ENCODE measurements around the gene CASZ1. TPM values are rescaled to one million over a fixed set of nuclear protein-coding genes. Genes with fewer than 3 reads are reported as not detected.

Gene CASZ1
- total RNA-seq, 6 donors from 2014 or later = 39.7 to 112 (median 60.8) TPM

DNA sequence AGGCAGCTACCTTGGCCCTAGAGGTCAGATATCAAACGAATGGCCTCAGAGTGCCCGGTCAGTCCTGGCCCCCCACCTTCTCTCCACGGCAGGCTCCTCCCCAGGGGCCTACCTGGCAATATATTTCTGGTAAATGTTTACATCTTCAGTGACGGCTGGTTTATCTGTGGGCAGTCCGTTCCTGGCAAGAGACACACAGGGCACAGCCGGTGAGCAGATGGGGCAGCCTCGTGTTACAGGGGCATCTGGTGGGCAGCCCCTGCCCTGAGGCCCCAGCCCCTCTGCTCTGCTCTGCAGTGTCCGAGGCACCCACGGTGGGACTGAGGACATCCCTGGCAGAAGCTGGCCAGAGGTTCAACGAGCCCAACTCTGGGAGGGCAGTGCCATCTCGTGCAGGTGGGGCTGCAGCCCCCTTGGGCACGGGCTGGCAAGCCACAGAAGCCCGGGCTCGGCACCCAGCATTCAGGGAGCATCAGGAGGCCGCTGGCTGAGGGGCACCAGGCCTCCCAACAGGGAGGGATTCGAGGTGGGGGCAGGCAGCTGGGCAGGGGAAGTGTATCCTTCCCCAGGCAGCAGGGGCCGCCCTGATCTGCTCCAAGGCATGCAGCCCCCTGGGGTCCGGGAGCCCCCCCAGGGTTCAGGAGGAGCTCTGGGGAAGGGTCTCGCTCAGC, 137.9 kb downstream of the CASZ1 start:
- no peak for ATAC-seq (ENCODE audit: low FRiP score in 2 of 2)
- H3K27me3 ChIP-seq = no peaks in the 10 kb centered on the region
- peaks cover 3 to 73% (median 60%) of the 10 kb centered on the region in 4 donors for H3K36me3 ChIP-seq
- peak overlapping the region in 1 of 4 donors; percentile 31 for H3K27ac ChIP-seq
- TF ChIP-seq POLR2AphosphoS5 (IDR thresholded peaks at IDR 0.05) = no peak
- H3K4me3 ChIP-seq = no peak overlapping the region
- peak in 1 of 2 donors; percentile 67 for DNase-seq
- peaks cover 12 to 24% (median 17%) of the 10 kb centered on the region in 4 donors for H3K4me1 ChIP-seq
- WGBS, 2 donors = 79 to 90% methylated on average over 3 to 15 of the region's 19 CpGs
- no peaks in the 10 kb centered on the region for H3K9me3 ChIP-seq

DNA sequence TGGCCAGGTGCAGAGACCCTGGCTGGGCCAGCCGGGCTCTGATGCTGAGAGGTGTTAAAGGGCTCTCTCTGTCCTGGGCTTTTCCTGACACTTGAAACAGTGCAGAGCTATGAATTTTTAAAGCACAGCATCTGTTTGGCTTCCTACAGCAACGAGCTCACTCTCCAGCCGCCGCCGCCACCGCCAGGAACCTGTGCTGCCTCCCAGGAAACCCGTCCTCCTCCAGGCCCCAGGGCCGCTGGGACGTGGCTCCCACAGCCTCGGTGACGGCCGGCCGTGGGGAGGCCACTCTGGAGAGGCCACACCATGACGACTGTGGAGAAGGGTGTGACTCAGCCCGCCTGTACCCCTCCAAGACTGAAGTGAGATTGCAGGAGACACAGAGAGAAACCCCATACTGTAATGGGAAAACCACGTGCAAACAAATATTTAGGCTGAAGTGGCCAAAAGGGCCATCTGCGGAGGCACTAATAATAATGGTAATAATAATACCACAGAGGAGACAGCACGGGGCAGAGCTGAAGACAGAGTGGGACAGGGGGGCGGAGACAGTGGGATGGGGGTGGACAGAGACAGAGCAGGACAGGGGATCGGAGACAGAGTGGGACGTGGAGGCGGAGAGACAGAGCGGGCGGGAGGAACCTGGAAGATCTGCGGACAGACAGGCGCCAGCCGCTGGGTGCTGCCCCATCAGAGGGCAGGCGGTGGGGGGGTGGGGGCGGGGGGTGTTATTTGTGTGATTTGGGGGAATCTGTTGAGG, 139.2 kb downstream of the CASZ1 start:
- Histone ChIP-seq H3K27me3 (no peaks in the 10 kb centered on the region), H3K9me3 (no peaks in the 10 kb centered on the region), H3K4me1 (peaks cover 2 to 24% (median 16%) of the 10 kb centered on the region in 4 donors), H3K27ac (peak overlapping the region in 2 of 4 donors; percentile 31 to 42), H3K36me3 (peaks cover 3 to 85% (median 66%) of the 10 kb centered on the region in 4 donors), H3K4me3 (no peak overlapping the region)
- 77 to 86% methylated on average over 27 to 29 of the region's 29 CpGs for WGBS, 2 donors
- no peak for ATAC-seq (ENCODE audit: low FRiP score in 2 of 2)
- no peak for DNase-seq
- TF ChIP-seq POLR2AphosphoS5 (IDR thresholded peaks at IDR 0.05) = no peak
- no peak for TF ChIP-seq EP300 (IDR thresholded peaks at IDR 0.05)
- TF ChIP-seq, protein P1, sequence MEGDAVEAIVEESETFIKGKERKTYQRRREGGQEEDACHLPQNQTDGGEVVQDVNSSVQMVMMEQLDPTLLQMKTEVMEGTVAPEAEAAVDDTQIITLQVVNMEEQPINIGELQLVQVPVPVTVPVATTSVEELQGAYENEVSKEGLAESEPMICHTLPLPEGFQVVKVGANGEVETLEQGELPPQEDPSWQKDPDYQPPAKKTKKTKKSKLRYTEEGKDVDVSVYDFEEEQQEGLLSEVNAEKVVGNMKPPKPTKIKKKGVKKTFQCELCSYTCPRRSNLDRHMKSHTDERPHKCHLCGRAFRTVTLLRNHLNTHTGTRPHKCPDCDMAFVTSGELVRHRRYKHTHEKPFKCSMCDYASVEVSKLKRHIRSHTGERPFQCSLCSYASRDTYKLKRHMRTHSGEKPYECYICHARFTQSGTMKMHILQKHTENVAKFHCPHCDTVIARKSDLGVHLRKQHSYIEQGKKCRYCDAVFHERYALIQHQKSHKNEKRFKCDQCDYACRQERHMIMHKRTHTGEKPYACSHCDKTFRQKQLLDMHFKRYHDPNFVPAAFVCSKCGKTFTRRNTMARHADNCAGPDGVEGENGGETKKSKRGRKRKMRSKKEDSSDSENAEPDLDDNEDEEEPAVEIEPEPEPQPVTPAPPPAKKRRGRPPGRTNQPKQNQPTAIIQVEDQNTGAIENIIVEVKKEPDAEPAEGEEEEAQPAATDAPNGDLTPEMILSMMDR (IDR thresholded peaks at IDR 0.05) = no peak
- TF ChIP-seq POLR2A (IDR thresholded peaks at IDR 0.05) = no peak

DNA sequence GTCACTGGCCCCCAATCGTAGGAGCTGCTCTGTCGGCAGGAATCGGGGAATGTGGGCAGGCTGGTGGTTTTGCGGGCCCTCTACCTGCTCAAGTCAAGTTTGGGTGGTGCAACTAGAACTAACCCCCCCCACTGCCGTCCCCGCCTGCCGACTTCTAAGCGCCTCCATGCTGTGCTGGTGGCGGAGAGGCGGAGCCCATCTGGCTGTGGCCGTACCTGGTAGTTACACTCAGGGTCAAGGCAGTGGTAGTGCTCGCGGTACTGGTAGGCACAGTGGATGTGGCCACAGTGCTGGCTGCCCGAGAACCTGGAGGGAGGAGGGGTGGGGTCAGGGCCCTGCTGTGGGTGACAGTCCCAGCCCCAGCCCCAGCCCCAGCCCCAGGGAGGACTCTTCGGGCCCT, 140.0 kb downstream of the CASZ1 start:
- H3K27ac ChIP-seq = peak overlapping the region in 2 of 4 donors; percentile 31 to 42
- peaks cover 3 to 94% (median 66%) of the 10 kb centered on the region in 4 donors for H3K36me3 ChIP-seq
- no peaks in the 10 kb centered on the region for H3K9me3 ChIP-seq
- H3K4me1 ChIP-seq = peaks cover 8 to 33% (median 23%) of the 10 kb centered on the region in 4 donors
- ATAC-seq (ENCODE audit: low FRiP score in 2 of 2) = no peak
- TF ChIP-seq POLR2A (IDR thresholded peaks at IDR 0.05) (no peak), POLR2AphosphoS5 (IDR thresholded peaks at IDR 0.05) (no peak), EP300 (IDR thresholded peaks at IDR 0.05) (no peak)
- TF ChIP-seq, protein P1 (IDR thresholded peaks at IDR 0.05) = no peak
- no peak overlapping the region for H3K4me3 ChIP-seq
- no peak for DNase-seq
- no peaks in the 10 kb centered on the region for H3K27me3 ChIP-seq
- WGBS, 2 donors = 76 to 94% methylated on average over 4 to 15 of the region's 15 CpGs

DNA sequence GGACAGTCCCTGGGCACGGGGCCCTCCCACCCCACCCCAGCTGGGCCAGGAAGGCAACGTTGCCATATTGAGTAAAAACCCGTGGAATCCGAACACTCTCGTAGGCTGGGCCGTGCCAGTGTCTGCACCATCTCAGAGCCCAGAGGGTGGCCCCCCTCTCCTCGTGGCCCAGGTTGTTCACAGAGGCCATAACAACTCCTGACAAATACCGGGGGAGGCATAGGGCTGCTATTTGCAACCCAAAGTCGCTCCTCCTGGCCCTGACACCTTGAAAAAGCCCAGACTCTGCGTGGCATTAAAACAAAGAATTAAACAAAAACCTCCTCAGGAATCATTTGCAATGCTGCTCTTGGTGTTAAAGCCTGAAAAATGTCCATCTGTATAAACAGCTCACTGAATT, 141.4 kb downstream of the CASZ1 start:
- TF ChIP-seq, protein P1 (IDR thresholded peaks at IDR 0.05) = no peak
- TF ChIP-seq POLR2A (IDR thresholded peaks at IDR 0.05) (no peak), EP300 (IDR thresholded peaks at IDR 0.05) (no peak), POLR2AphosphoS5 (IDR thresholded peaks at IDR 0.05) (no peak)
- H3K9me3 ChIP-seq = no peaks in the 10 kb centered on the region
- no peaks in the 10 kb centered on the region for H3K27me3 ChIP-seq
- DNase-seq = no peak
- ATAC-seq (ENCODE audit: low FRiP score in 2 of 2) = no peak
- no peak overlapping the region for H3K27ac ChIP-seq
- H3K4me3 ChIP-seq = no peak overlapping the region
- H3K36me3 ChIP-seq = peaks cover 3 to 97% (median 65%) of the 10 kb centered on the region in 4 donors
- peaks cover 9 to 36% (median 25%) of the 10 kb centered on the region in 4 donors for H3K4me1 ChIP-seq
- WGBS, 2 donors = 86 to 96% methylated on average over 10 of the region's 10 CpGs

DNA sequence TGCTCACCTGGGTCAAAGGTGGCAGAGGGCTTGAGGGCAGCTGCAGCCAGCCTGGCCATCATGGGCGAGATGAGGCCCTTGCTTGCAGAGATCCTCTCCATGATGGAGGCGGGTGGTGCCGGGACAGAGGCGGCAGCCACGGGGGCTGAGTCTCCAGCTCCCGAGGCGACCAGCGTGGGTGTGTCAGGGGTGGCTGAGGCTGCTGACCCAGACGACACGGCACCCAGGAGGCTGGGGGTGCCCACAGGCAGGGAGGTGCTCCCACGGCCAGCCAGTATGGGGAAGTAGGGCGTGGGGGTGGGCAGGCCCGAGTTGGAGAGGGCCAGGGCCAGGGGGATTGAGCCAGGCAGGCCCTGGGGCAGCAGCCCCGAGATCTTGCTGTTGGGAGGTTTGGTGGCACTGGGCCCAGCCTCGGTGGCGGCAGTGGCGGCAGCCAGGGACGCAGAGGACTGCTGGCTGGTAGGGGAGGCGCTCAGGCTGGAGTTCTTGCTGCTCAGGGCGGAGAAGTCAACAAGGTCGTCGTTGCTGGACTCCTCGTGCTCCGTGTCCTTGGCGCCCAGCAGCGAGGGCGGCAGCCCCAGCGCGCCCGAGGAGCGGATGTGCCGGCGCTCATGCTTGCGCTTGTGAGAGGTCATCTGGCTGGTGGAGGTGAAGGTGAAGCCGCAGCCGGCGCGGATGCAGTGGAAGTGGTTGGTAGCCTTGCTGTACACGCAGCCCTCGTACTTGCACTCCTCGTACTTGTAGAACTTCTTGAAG, 142.9 kb downstream of the CASZ1 start:
- Histone ChIP-seq H3K27ac (peak overlapping the region in 3 of 4 donors; percentile 33 to 83 (median 67)), H3K4me3 (no peak overlapping the region), H3K9me3 (no peaks in the 10 kb centered on the region), H3K27me3 (no peaks in the 10 kb centered on the region), H3K36me3 (peaks cover 3 to 97% (median 61%) of the 10 kb centered on the region in 4 donors), H3K4me1 (peaks cover 6 to 32% (median 23%) of the 10 kb centered on the region in 4 donors)
- WGBS, 2 donors = 92 to 98% methylated on average over 25 to 40 of the region's 41 CpGs
- no peak for TF ChIP-seq POLR2A (IDR thresholded peaks at IDR 0.05)
- TF ChIP-seq, protein P1 (IDR thresholded peaks at IDR 0.05) = no peak
- TF ChIP-seq POLR2AphosphoS5 (IDR thresholded peaks at IDR 0.05) = no peak
- TF ChIP-seq EP300 (IDR thresholded peaks at IDR 0.05) = no peak
- ATAC-seq (ENCODE audit: low FRiP score in 2 of 2) (no peak), DNase-seq (no peak)
